Gastroesophageal sphincter (tissue), 4 donors: ENCODE results near the gene SLC26A4. TPM values are rescaled to one million over a fixed set of nuclear protein-coding genes. Genes with fewer than 3 reads are reported as not detected.

Source experiments
- ATAC-seq: fragments of 150-250 bp; one replicate; pipeline ENCODE4 v1.9.1; 2016; ENCODE audit warnings: mild to moderate bottlenecking, moderate library complexity
- H3K27ac ChIP-seq, 4 donors: fragments of 200-600 bp; sonication (generic) in 3 of 4; 1 replicate in 3 of 4; 2 replicates in 1 of 4; pipeline ENCODE4 v1.5.1; 2016 to 2019
- H3K27me3 ChIP-seq: fragments of 200-600 bp; sonication (generic); one replicate; pipeline ENCODE4 v1.5.1; 2019
- H3K36me3 ChIP-seq, 2 donors: fragments of 200-600 bp; sonication (generic); one replicate each; pipeline ENCODE4 v1.5.1; 2019; ENCODE audit warnings: control low read depth in 1 of 2
- H3K4me1 ChIP-seq, 3 donors: fragments of 200-600 bp; sonication (generic); 1 replicate in 2 of 3; 2 replicates in 1 of 3; pipeline ENCODE4 v1.5.1; 2016 to 2019; ENCODE audit warnings: control low read depth in 2 of 3
- H3K4me3 ChIP-seq, 2 donors: fragments of 200-600 bp; sonication (generic); one replicate each; pipeline ENCODE4 v1.5.1; 2019; ENCODE audit warnings: mild to moderate bottlenecking in 1 of 2, moderate library complexity in 1 of 2
- H3K9me3 ChIP-seq, 3 donors: fragments of 200-600 bp; sonication (generic); one replicate each; pipeline ENCODE4 v1.5.1; 2017 to 2019; ENCODE audit warnings: control low read depth in 2 of 3
- CTCF ChIP-seq, 4 experiments: fragments of 200-600 bp in 2 of 4; fragments of 450-650 bp in 2 of 4; sonication (generic) in 1 of 4; IDR thresholded peaks; one replicate each; pipeline ENCODE4 v1.5.1; 2017 to 2019; ENCODE audit warnings: antibody characterized with exemption in 4 of 4, mild to moderate bottlenecking in 2 of 4, moderate library complexity in 2 of 4
- EP300 ChIP-seq: sonication (generic); formaldehyde crosslinking; IDR thresholded peaks from one replicate; pipeline ENCODE4 v1.6.1; 2017; ENCODE audit warnings: antibody characterized with exemption, mild to moderate bottlenecking
- POLR2A ChIP-seq, 2 donors: fragments of 450-650 bp; IDR thresholded peaks; one replicate each; pipeline ENCODE4 v1.6.1; 2017; ENCODE audit warnings: antibody characterized with exemption in 2 of 2, mild to moderate bottlenecking in 2 of 2, moderate library complexity in 1 of 2
- POLR2AphosphoS5 ChIP-seq: sonication (generic); formaldehyde crosslinking; IDR thresholded peaks from one replicate; pipeline ENCODE4 v1.6.1; 2017; ENCODE audit warnings: antibody characterized with exemption
- WGBS, 2 donors: methylation state at CpG; one replicate each; pipeline ENCODE4 v1.1.5; 2018; ENCODE audit warnings: low coverage in 1 of 2; 5-methylcytosine and 5-hydroxymethylcytosine counted together
- total RNA-seq, 4 donors: library from RNA; depleted of rRNA; stranded (reverse); fragments of >200 nt; gene quantifications; one replicate each; pipeline ENCODE4 v1.1.0, GENCODE V29; 2016

Gene SLC26A4
- total RNA-seq, 4 donors from 2014 or later, result 0.42 to 6.1 (median 1.4) TPM

DNA sequence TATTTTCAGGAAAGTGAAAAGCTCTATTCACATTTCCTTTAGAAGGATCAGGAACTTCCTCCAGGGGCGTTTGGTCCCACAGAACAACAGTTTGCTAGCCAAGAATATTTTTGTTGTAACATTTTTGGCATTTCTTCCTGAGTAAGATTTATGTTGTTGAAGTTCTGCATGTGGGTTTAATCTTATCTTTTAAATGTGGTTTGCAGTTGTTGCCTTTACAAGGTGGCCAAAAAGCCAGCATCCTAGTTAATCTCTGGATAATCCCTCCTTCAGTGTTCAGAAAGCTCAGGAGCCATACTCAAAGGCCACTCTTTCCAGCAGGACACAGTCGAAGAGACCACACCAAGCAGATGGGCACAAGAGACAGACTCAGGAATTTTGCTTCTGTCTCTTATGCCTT lies 30.0 kb downstream of the SLC26A4 start:
- no peak for ATAC-seq
- Histone ChIP-seq H3K27me3 (peaks cover 3% of the 10 kb centered on the region), H3K27ac (no peak overlapping the region), H3K4me1 (peaks cover 0 to 19% (median 0%) of the 10 kb centered on the region in 3 donors), H3K9me3 (no peaks in the 10 kb centered on the region), H3K4me3 (no peak overlapping the region), H3K36me3 (no peaks in the 10 kb centered on the region)
- WGBS, 2 donors, result 11% methylated on average over 1 of the region's 2 CpGs; no CpG with 5 or more reads in 1 of the 2 donors
- TF ChIP-seq POLR2AphosphoS5 (no peak), EP300 (no peak), POLR2A (IDR thresholded peaks at IDR 0.05) (no peak), CTCF (IDR thresholded peaks at IDR 0.05) (no peak)

DNA sequence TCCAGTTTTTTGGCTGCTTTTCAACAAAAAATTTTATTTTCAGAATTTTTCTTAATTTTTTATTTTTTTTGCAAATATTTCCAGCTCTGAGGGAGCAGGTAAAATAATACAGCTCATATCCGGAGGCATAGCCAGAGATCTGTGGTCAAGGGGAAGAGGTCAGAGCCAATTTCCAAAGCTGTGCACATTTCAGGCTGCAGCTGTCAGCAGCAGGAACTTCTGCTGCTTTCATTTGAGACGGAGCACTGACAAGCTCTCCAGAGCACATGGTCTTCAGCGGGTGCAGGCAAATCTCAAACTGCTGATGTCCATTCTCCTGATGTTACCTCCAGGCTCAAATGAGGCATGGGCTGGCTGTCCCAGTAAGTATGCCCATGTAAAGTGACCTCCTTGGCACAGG lies 31.1 kb downstream of the SLC26A4 start:
- TF ChIP-seq POLR2A (IDR thresholded peaks at IDR 0.05), result no peak
- no peak for TF ChIP-seq POLR2AphosphoS5
- Histone ChIP-seq H3K36me3 (no peaks in the 10 kb centered on the region), H3K9me3 (no peaks in the 10 kb centered on the region), H3K27me3 (peaks cover 3% of the 10 kb centered on the region), H3K4me3 (no peak overlapping the region), H3K4me1 (peaks cover 0 to 19% (median 0%) of the 10 kb centered on the region in 3 donors), H3K27ac (no peak overlapping the region)
- WGBS, 2 donors, result 48 to 50% methylated on average over 2 to 3 of the region's 3 CpGs
- no peak for ATAC-seq

DNA sequence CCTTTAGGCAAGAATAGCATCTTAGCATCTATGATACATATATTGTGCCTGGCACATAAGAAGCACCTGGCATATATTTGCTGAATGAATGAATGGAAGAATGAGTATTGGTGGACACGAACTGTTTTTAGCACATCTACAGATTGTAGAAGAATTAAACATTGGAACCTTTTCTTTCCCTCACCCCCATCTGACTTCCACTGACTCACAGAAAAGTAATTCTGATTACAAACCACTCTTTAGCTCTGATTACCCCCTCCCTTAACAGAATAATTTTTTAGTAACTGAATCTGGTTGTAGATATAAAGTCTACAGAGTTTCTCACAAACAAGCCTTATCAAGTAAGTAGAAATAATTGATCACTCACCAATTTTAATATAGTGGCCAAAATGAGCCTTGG lies 31.9 kb downstream of the SLC26A4 start:
- no peak for ATAC-seq
- H3K4me3 ChIP-seq, result no peak overlapping the region
- no peak overlapping the region for H3K27ac ChIP-seq
- H3K4me1 ChIP-seq, result peaks cover 0 to 24% (median 0%) of the 10 kb centered on the region in 3 donors
- TF ChIP-seq CTCF (IDR thresholded peaks at IDR 0.05), result no peak
- TF ChIP-seq POLR2AphosphoS5, result no peak
- TF ChIP-seq POLR2A (IDR thresholded peaks at IDR 0.05), result no peak
- no peak for TF ChIP-seq EP300
- WGBS, 2 donors, result 50 to 54% methylated on average over 1 of the region's 1 CpG
- peaks cover 3% of the 10 kb centered on the region for H3K27me3 ChIP-seq
- H3K9me3 ChIP-seq, result no peaks in the 10 kb centered on the region
- H3K36me3 ChIP-seq, result no peaks in the 10 kb centered on the region

DNA sequence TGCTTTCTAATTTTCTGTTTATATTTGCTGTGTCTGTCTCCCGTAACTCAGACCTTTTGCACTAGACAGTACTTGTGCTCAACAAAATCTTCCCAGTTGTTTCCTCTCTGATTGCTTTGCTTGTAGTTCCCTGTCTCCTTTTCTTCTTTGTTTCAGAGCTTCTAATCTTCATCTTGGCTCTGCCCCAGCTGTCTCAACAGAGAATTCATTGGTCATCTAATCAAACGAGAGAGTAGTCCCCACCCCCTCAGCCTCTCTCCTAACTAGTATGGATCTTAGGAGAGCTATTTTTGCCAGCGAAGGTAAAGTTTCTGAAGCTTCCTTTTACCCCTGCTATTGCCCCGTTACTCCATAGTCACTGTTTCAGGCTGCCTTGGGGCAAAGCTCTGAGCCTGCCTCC lies 32.8 kb downstream of the SLC26A4 start:
- H3K9me3 ChIP-seq, result no peaks in the 10 kb centered on the region
- no peak overlapping the region for H3K4me3 ChIP-seq
- H3K4me1 ChIP-seq, result peaks cover 0 to 24% (median 0%) of the 10 kb centered on the region in 3 donors
- WGBS, 2 donors, result 51 to 59% methylated on average over 4 of the region's 4 CpGs
- no peak for TF ChIP-seq EP300
- TF ChIP-seq CTCF (IDR thresholded peaks at IDR 0.05), result no peak
- no peak for TF ChIP-seq POLR2A (IDR thresholded peaks at IDR 0.05)
- TF ChIP-seq POLR2AphosphoS5, result no peak
- peaks cover 3% of the 10 kb centered on the region for H3K27me3 ChIP-seq
- ATAC-seq, result no peak
- H3K27ac ChIP-seq, result no peak overlapping the region
- H3K36me3 ChIP-seq, result no peaks in the 10 kb centered on the region

GRCh38 chr7:107694386-107694785 lies 33.8 kb downstream of the SLC26A4 start:
- Histone ChIP-seq H3K4me1 (peaks cover 0 to 24% (median 0%) of the 10 kb centered on the region in 3 donors), H3K4me3 (no peak overlapping the region), H3K27ac (no peak overlapping the region), H3K9me3 (no peaks in the 10 kb centered on the region), H3K27me3 (peaks cover 3% of the 10 kb centered on the region), H3K36me3 (no peaks in the 10 kb centered on the region)
- TF ChIP-seq POLR2A (IDR thresholded peaks at IDR 0.05) (no peak), EP300 (no peak), POLR2AphosphoS5 (no peak)
- no peak for ATAC-seq
- 34 to 46% methylated on average over 5 of the region's 5 CpGs for WGBS, 2 donors

DNA sequence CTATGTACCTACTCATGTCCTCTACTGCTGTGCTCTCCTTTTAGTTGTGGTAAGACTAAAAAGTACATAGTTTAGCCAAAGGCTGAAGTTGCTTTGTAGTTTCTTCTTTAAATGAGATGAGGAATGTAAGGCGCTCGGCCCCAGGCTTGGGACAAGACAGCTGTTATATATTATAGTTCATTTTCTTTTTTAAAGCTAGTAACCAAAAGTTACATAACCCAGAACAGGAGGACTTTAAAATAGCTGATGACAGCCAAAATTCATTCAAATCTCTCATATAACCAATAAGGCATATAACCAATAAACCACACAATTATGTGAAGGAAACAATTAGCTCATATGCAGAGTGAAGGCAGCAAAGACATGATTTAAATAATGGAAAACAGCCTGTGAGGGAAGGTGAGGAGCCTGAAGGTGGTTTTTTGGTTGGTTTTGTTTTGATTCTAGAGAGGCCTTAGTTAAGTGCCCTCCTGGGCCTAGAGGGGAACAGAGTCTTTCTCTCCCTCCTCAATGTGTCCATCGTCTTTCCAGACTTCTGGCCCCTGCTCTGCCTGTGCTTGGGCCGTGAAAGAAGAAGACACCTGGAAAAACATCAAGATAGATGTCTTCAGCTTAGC lies 35.8 kb downstream of the SLC26A4 start:
- 75% methylated on average over 2 to 4 of the region's 4 CpGs for WGBS, 2 donors
- peaks cover 3% of the 10 kb centered on the region for H3K27me3 ChIP-seq
- TF ChIP-seq CTCF (IDR thresholded peaks at IDR 0.05), result no peak
- TF ChIP-seq POLR2A (IDR thresholded peaks at IDR 0.05), result no peak
- TF ChIP-seq POLR2AphosphoS5, result no peak
- no peak for TF ChIP-seq EP300
- no peak overlapping the region for H3K4me3 ChIP-seq
- ATAC-seq, result no peak
- no peaks in the 10 kb centered on the region for H3K9me3 ChIP-seq
- no peaks in the 10 kb centered on the region for H3K36me3 ChIP-seq
- H3K4me1 ChIP-seq, result peaks cover 0 to 19% (median 0%) of the 10 kb centered on the region in 3 donors
- no peak overlapping the region for H3K27ac ChIP-seq
